Hepatocyte (in vitro differentiated cells): ENCODE results near the gene SPRYD3. TPM values are rescaled to one million over a fixed set of nuclear protein-coding genes. Genes with fewer than 3 reads are reported as not detected.
A peak's percentile ranks its signal among the peaks of the same experiment; 100 is the strongest.

Source experiments
- DNase-seq: peaks from one replicate; pipeline ENCODE4 v3.0.0-alpha.2; 2016; ENCODE audit warnings: low spot score
- H2AFZ ChIP-seq: fragments of 200-600 bp; sonication (generic); 2 replicates; pipeline ENCODE4 v1.6.0; 2016; ENCODE audit warnings: antibody characterized with exemption, mild to moderate bottlenecking
- H3K27ac ChIP-seq: fragments of 200-600 bp; sonication (generic); 2 replicates; pipeline ENCODE4 v1.5.1; 2016; ENCODE audit warnings: mild to moderate bottlenecking
- H3K27me3 ChIP-seq: fragments of 200-600 bp; sonication (generic); 2 replicates; pipeline ENCODE4 v1.6.1; 2016
- H3K36me3 ChIP-seq: fragments of 200-600 bp; sonication (generic); replicated peaks from 2 replicates; pipeline ENCODE4 v1.5.1; 2016; ENCODE audit warnings: low read depth; ENCODE audit not compliant: insufficient read depth
- H3K4me1 ChIP-seq: fragments of 200-600 bp; sonication (generic); 2 replicates; pipeline ENCODE4 v1.5.1; 2016; ENCODE audit warnings: mild to moderate bottlenecking, moderate library complexity; ENCODE audit not compliant: insufficient read depth
- H3K4me2 ChIP-seq: fragments of 200-600 bp; sonication (generic); 2 replicates; pipeline ENCODE4 v1.6.0; 2016
- H3K4me3 ChIP-seq: fragments of 200-600 bp; sonication (generic); 2 replicates; pipeline ENCODE4 v1.5.1; 2016; ENCODE audit warnings: mild to moderate bottlenecking
- H3K79me2 ChIP-seq: fragments of 200-600 bp; sonication (generic); 2 replicates; pipeline ENCODE4 v1.6.0; 2017; ENCODE audit warnings: mild to moderate bottlenecking
- H3K9me2 ChIP-seq: fragments of 200-600 bp; sonication (generic); replicated peaks from 2 replicates; pipeline ENCODE4 v1.6.0; 2017; ENCODE audit warnings: mild to moderate bottlenecking; ENCODE audit not compliant: insufficient read depth
- H3K9me3 ChIP-seq: fragments of 200-600 bp; sonication (generic); 2 replicates; pipeline ENCODE4 v1.5.1; 2016; ENCODE audit warnings: low read depth, mild to moderate bottlenecking
- H4K20me1 ChIP-seq: fragments of 200-600 bp; sonication (generic); 2 replicates; pipeline ENCODE4 v1.6.0; 2016; ENCODE audit warnings: mild to moderate bottlenecking; ENCODE audit not compliant: insufficient read depth, poor library complexity, severe bottlenecking
- EZH2 ChIP-seq: fragments of 200-600 bp; sonication (generic); IDR thresholded peaks from 2 replicates; pipeline ENCODE4 v1.6.1; 2016; ENCODE audit warnings: antibody characterized with exemption, mild to moderate bottlenecking, borderline replicate concordance
- EZH2phosphoT487 ChIP-seq: fragments of 200-600 bp; sonication (generic); IDR thresholded peaks from one replicate; pipeline ENCODE4 v1.6.1; 2018; ENCODE audit warnings: antibody characterized with exemption, mild to moderate bottlenecking, low read depth, moderate library complexity; ENCODE audit not compliant: unreplicated experiment, severe bottlenecking
- WGBS: methylation state at CpG from one replicate; pipeline ENCODE4 v1.1.6; 2016; ENCODE audit warnings: low lambda C conversion rate; ENCODE audit errors: missing lambda C conversion rate; 5-methylcytosine and 5-hydroxymethylcytosine counted together
- polyA plus RNA-seq: library from polyadenylated mRNA; unstranded; fragments of >200 nt; fragmentation: Nextera tagmentation; extraction: Ambion mirVana; gene quantifications from 2 replicates; pipeline ENCODE4 v1.2.1, GENCODE V29; 2016
- total RNA-seq: library from RNA; depleted of rRNA; stranded (reverse); fragments of >200 nt; gene quantifications from 2 replicates; pipeline ENCODE4 v1.2.3, GENCODE V29; 2014
- TF ChIP-seq, protein P1 (sequence below): fragments of 200-600 bp; sonication (generic); IDR thresholded peaks from 2 replicates; pipeline ENCODE4 v1.5.1; 2016; ENCODE audit warnings: antibody characterized with exemption, mild to moderate bottlenecking; ENCODE audit not compliant: poor library complexity

Gene SPRYD3
- total and polyA plus RNA-seq, 2 experiments from 2014 or later: 20.9 to 24.6 TPM

DNA sequence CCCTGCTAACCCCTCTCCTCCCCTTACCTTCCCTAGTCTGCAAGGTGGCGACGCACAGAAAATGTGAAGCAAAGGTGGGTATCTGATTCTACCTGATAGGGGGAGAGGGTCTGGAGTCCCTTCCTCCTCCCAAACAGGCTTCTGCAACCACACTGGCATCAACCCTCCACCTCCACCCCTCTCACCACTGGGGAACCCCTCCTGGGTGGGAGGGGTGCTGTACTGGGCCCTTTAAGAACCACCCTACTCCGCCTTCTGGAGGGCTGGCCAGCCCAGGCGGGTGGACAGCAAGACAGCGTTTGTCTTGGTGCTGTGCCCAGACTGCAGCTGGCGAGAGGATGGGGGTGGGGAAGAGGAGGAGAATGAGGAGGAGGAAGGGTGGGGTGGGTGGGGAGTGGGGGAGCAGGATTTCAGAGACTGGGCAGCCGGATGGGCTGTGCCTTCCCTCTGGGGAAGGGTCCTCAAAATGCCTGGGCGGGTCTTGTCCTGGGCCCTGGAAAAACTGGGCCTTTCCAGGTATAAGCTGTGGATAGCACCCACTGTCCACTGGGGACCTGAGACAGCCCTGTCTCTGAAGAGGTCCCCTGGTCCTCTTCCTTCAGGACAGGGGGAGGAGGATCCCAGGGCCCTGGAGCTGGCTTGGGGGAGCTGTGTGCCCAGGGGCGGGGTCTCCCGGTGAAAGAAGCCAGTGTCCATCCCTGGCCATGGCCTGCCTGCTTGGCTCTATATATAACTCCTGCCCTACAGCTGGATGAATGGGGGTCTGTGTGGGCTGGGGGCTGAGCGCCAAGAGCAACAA, 26.6 kb downstream of the SPRYD3 start:
- Histone ChIP-seq H3K4me3 (no peak overlapping the region), H4K20me1 (no peaks in the 10 kb centered on the region), H3K27ac (peak overlapping the region; percentile 99), H3K27me3 (no peaks in the 10 kb centered on the region), H3K4me2 (peak overlapping the region; percentile 83), H3K36me3 (no peaks in the 10 kb centered on the region), H3K9me2 (no peaks in the 10 kb centered on the region), H3K79me2 (peaks cover 30% of the 10 kb centered on the region), H3K9me3 (no peaks in the 10 kb centered on the region), H3K4me1 (peaks cover 55% of the 10 kb centered on the region), H2AFZ (no peak overlapping the region)
- 69% methylated on average over 9 of the region's 11 CpGs for WGBS
- TF ChIP-seq, protein P1, sequence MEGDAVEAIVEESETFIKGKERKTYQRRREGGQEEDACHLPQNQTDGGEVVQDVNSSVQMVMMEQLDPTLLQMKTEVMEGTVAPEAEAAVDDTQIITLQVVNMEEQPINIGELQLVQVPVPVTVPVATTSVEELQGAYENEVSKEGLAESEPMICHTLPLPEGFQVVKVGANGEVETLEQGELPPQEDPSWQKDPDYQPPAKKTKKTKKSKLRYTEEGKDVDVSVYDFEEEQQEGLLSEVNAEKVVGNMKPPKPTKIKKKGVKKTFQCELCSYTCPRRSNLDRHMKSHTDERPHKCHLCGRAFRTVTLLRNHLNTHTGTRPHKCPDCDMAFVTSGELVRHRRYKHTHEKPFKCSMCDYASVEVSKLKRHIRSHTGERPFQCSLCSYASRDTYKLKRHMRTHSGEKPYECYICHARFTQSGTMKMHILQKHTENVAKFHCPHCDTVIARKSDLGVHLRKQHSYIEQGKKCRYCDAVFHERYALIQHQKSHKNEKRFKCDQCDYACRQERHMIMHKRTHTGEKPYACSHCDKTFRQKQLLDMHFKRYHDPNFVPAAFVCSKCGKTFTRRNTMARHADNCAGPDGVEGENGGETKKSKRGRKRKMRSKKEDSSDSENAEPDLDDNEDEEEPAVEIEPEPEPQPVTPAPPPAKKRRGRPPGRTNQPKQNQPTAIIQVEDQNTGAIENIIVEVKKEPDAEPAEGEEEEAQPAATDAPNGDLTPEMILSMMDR: no peak
- TF ChIP-seq EZH2phosphoT487 (no peak), EZH2 (no peak)
- peak; percentile 65 for DNase-seq

DNA sequence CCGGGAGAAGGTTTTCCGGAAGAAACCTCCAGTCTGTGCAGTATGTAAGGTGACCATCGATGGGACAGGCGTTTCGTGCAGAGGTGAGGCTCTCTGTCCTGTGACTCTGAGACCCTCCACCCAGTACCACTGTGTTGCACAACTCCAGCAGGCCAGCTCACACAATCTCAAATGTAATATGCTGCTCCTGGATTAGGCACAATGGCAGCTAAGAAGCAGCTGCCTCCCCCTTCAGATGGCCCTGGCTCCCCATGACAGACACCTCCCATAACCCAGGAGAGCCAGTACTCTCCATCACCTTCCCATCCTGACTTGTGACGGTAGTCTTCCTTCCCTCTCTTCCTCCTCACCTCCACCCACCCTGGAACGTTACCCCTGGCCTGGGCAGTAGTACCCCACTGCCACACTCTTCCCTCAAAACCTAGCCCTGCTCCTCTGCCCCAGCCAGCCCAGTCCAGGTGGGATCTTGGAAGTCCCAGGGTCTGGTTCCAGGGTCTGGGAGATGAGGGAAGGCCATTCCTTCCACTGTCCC, 27.2 kb downstream of the SPRYD3 start:
- no peak for DNase-seq
- Histone ChIP-seq H2AFZ (no peak overlapping the region), H4K20me1 (no peaks in the 10 kb centered on the region), H3K79me2 (peaks cover 30% of the 10 kb centered on the region), H3K27ac (peak overlapping the region; percentile 99), H3K4me2 (peak overlapping the region; percentile 83), H3K36me3 (no peaks in the 10 kb centered on the region), H3K27me3 (no peaks in the 10 kb centered on the region), H3K9me3 (no peaks in the 10 kb centered on the region), H3K9me2 (no peaks in the 10 kb centered on the region), H3K4me3 (no peak overlapping the region), H3K4me1 (peaks cover 55% of the 10 kb centered on the region)
- no peak for TF ChIP-seq EZH2phosphoT487
- TF ChIP-seq, protein P1: no peak
- no peak for TF ChIP-seq EZH2
- 89% methylated on average over 7 of the region's 7 CpGs for WGBS

- H3K27ac ChIP-seq: peak overlapping the region; percentile 99
- no peaks in the 10 kb centered on the region for H3K9me2 ChIP-seq
- WGBS: 56% methylated on average over 11 of the region's 11 CpGs
- no peaks in the 10 kb centered on the region for H4K20me1 ChIP-seq
- H3K79me2 ChIP-seq: peaks cover 30% of the 10 kb centered on the region
- H3K4me3 ChIP-seq: peak overlapping the region; percentile 9
- DNase-seq: peak; percentile 74
- no peaks in the 10 kb centered on the region for H3K36me3 ChIP-seq
- H2AFZ ChIP-seq: no peak overlapping the region
- no peaks in the 10 kb centered on the region for H3K9me3 ChIP-seq
- H3K4me1 ChIP-seq: peaks cover 56% of the 10 kb centered on the region
- no peaks in the 10 kb centered on the region for H3K27me3 ChIP-seq
- peak overlapping the region; percentile 83 for H3K4me2 ChIP-seq
- TF ChIP-seq EZH2phosphoT487: no peak
- TF ChIP-seq EZH2: no peak
- TF ChIP-seq, protein P1: no peak
Observed at GRCh38 chr12:53051058-53051880, 27.9 kb downstream of the SPRYD3 start.
